ENCODE measurements around the gene GPX6. TPM values are rescaled to one million over a fixed set of nuclear protein-coding genes. Genes with fewer than 3 reads are reported as not detected.

Gene GPX6
- total and polyA plus RNA-seq, 2 of the 13 experiments (the other 11 are each of a cell fraction or from before 2014, with no cell fraction given): not detected

DNA sequence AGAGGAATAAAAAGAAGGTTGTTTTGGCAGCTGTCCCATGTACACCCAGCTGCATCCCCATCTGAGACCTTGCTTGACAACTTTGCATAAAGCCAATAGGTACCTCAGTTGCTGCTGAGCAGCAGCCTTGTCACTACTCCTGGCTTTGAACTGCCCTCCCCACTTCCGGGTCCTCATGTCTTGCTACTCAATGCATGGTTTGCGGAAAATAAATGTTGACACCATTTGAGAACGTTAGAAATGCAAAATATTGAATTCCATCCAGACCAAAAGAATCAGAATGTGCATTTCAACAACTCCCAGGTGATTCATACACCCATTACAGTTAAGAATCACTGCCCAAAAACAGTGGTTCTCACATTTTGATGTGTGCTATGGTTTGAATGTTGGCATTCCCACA is 43.0 kb upstream of the GPX6 start:
- Histone ChIP-seq H3K4me2 (ENCODE audit: low read depth, low read length) (no peak overlapping the region), H4K20me1 (ENCODE audit: insufficient read depth, low read length) (no peaks in the 10 kb centered on the region), H2AFZ (ENCODE audit: low read length) (no peak overlapping the region), H3K4me1 (ENCODE audit: insufficient read depth, low read length) (peaks cover 28% of the 10 kb centered on the region), H3K36me3 (replicated peaks in 1 of 2; ENCODE audit: control insufficient read depth in 1 of 2, insufficient read depth in 2 of 2, low read length in 2 of 2) (no peaks in the 10 kb centered on the region), H3K9me3 (ENCODE audit: low read length) (no peaks in the 10 kb centered on the region), H3K4me3 (replicated peaks in 1 of 3; ENCODE audit: insufficient read depth in 1 of 3, low read depth in 2 of 3, low read length in 3 of 3) (no peak overlapping the region), H3K27ac (ENCODE audit: extremely low read length, insufficient read depth, low read length) (no peak overlapping the region), H3K27me3 (ENCODE audit: control insufficient read depth in 1 of 2, insufficient read depth in 2 of 2, low read length in 2 of 2) (no peaks in the 10 kb centered on the region; a peak in 1 of 5 replicates), H3K9ac (ENCODE audit: insufficient read depth, low read depth, low read length) (no peak overlapping the region), H3K79me2 (ENCODE audit: insufficient read depth, low read length) (no peaks in the 10 kb centered on the region)
- no TSS peak for BruUV-seq (replicated peaks)
- 21% methylated on average over 3 of the region's 3 CpGs for WGBS (ENCODE audit: low lambda C conversion rate)
- no peak for TF ChIP-seq ZBTB3 (CRISPR knock-in tag; IDR thresholded peaks at IDR 0.05; ENCODE audit: borderline replicate concordance, low read depth)
- TF ChIP-seq ELF1 (CRISPR knock-in tag; IDR thresholded peaks at IDR 0.05): peak; percentile 54
- no peak for TF ChIP-seq NFE2L2 (IDR thresholded peaks at IDR 0.05; ENCODE audit: low read length)
- no peak for FAIRE-seq
- no peak for ATAC-seq
- in situ Hi-C loops (cut with HindIII; ENCODE audit: extremely low pct_ligation_motif_present, low pct_unique_long_range_greater_than_20kb) (no loop called here), intact Hi-C loops (cut with micrococcal nuclease; ENCODE audit: unreplicated experiment) (no loop called here)
- DNase-seq (ENCODE audit: low spot score): no peak
- ChIA-PET POLR2A (no interaction called here), CTCF (ENCODE audit: low intra/inter-chr PET ratio, low total read pairs) (no interaction called here)

DNA sequence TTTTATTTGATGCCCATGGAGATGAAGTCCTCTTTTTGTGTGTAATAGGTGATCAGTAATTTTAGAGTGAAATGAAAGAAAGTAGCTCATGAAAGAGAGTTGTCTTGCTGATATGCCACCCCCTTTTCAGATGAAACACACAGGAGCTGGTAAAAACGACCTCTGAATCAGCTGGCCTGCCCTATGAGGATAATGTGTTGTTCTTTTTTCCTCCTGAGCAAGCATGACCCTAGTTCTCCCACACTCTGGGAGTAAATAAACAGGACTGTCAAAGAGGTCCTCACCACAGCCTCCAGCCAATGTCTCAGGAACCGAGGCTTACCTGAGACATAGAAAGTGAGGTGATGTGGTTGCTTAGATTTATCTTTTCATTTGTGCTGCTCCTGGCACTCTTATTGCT is 39.5 kb upstream of the GPX6 start:
- Histone ChIP-seq H3K9ac (ENCODE audit: insufficient read depth, low read depth, low read length) (no peak overlapping the region), H3K4me2 (ENCODE audit: low read depth, low read length) (peak overlapping the region; percentile 90), H3K4me3 (replicated peaks in 1 of 3; ENCODE audit: insufficient read depth in 1 of 3, low read depth in 2 of 3, low read length in 3 of 3) (peak overlapping the region in 1 of 3 experiments; percentile 64; a peak in 1 of 6 replicates), H3K36me3 (replicated peaks in 1 of 2; ENCODE audit: control insufficient read depth in 1 of 2, insufficient read depth in 2 of 2, low read length in 2 of 2) (no peaks in the 10 kb centered on the region), H3K4me1 (ENCODE audit: insufficient read depth, low read length) (peaks cover 39% of the 10 kb centered on the region), H2AFZ (ENCODE audit: low read length) (peak overlapping the region; percentile 9), H4K20me1 (ENCODE audit: insufficient read depth, low read length) (no peaks in the 10 kb centered on the region), H3K9me3 (ENCODE audit: low read length) (no peaks in the 10 kb centered on the region), H3K27me3 (ENCODE audit: control insufficient read depth in 1 of 2, insufficient read depth in 2 of 2, low read length in 2 of 2) (no peaks in the 10 kb centered on the region; a peak in 1 of 5 replicates), H3K27ac (ENCODE audit: extremely low read length, insufficient read depth, low read length) (no peak overlapping the region), H3K79me2 (ENCODE audit: insufficient read depth, low read length) (no peaks in the 10 kb centered on the region)
- DNase-seq (ENCODE audit: low spot score): no peak
- in situ Hi-C loops (cut with HindIII; ENCODE audit: extremely low pct_ligation_motif_present, low pct_unique_long_range_greater_than_20kb): no loop called here
- intact Hi-C loops (cut with micrococcal nuclease; ENCODE audit: unreplicated experiment): no loop called here
- CTCF ChIA-PET (ENCODE audit: low intra/inter-chr PET ratio, low total read pairs): no interaction called here
- TF ChIP-seq ZNF367 (CRISPR knock-in tag; IDR thresholded peaks at IDR 0.05; ENCODE audit: borderline replicate concordance) (no peak), FOXP1 (IDR thresholded peaks at IDR 0.05) (no peak), FOXP1 (CRISPR knock-in tag; IDR thresholded peaks at IDR 0.05) (peak; percentile 41; the same call in 1 of the 2 replicates), ZSCAN22 (CRISPR knock-in tag; IDR thresholded peaks at IDR 0.05) (0 out of 2 replicates have a peak, but pooled peaks have one; percentile 15), ZSCAN25 (CRISPR knock-in tag; IDR thresholded peaks at IDR 0.05) (no peak), HDAC2 (CRISPR knock-in tag; IDR thresholded peaks at IDR 0.05) (0 out of 2 replicates have a peak, but pooled peaks have one; percentile 14), SAP130 (CRISPR knock-in tag; IDR thresholded peaks at IDR 0.05; ENCODE audit: low read depth) (0 out of 2 replicates have a peak, but pooled peaks have one; percentile 26), KAT8 (CRISPR knock-in tag; IDR thresholded peaks at IDR 0.05) (no peak)
- POLR2A ChIA-PET: interaction anchor here (1.0 to 1.4 kb wide), 2 partner anchors 31 to 219 kb away, joined by 3 to 4 read pairs; partner anchors contain the start of gene ZSCAN31
- BruUV-seq (replicated peaks): no TSS peak
- WGBS (ENCODE audit: low lambda C conversion rate): 0% methylated on average over 2 of the region's 2 CpGs
- ATAC-seq: peak; percentile 47
- FAIRE-seq: peak; percentile 4
